Right forelimb (tissue), 1 donor: Measurements from ENCODE around the gene ZBTB7A.

Source experiments
- DNase-seq: peaks from one replicate; pipeline ENCODE4 v3.0.0-alpha.2; 2018

ZBTB7A gene

GRCh38 chr19:4093643-4094175 lies 27.0 kb upstream of the ZBTB7A start:
- no peak for DNase-seq

GRCh38 chr19:4090356-4091220 lies 23.9 kb upstream of the ZBTB7A start:
- no peak for DNase-seq

GRCh38 chr19:4089946-4090345 lies 23.2 kb upstream of the ZBTB7A start:
- DNase-seq: no peak

GRCh38 chr19:4089400-4089908 lies 22.8 kb upstream of the ZBTB7A start:
- DNase-seq: no peak

- DNase-seq: no peak
Measured at GRCh38 chr19:4088975-4089374, 22.3 kb upstream of the ZBTB7A start.

- DNase-seq: no peak
Measured at GRCh38 chr19:4087787-4088679, 21.3 kb upstream of the ZBTB7A start.

- DNase-seq: no peak
Measured at GRCh38 chr19:4086411-4086867, 19.7 kb upstream of the ZBTB7A start.

GRCh38 chr19:4084547-4084877 lies 17.8 kb upstream of the ZBTB7A start:
- DNase-seq: no peak

GRCh38 chr19:4083677-4084546 lies 17.2 kb upstream of the ZBTB7A start:
- DNase-seq: peak; percentile 62

- no peak for DNase-seq
Measured at GRCh38 chr19:4082172-4082571, 15.5 kb upstream of the ZBTB7A start.

GRCh38 chr19:4081441-4082129 lies 14.9 kb upstream of the ZBTB7A start:
- no peak for DNase-seq

GRCh38 chr19:4080473-4080872 lies 13.8 kb upstream of the ZBTB7A start:
- DNase-seq: no peak

GRCh38 chr19:4077800-4078684 lies 11.3 kb upstream of the ZBTB7A start:
- DNase-seq: peak; percentile 69

- DNase-seq: no peak
Measured at GRCh38 chr19:4077007-4077374, 10.3 kb upstream of the ZBTB7A start.

- DNase-seq: no peak
Measured at GRCh38 chr19:4075373-4075772, 8.7 kb upstream of the ZBTB7A start.

- no peak for DNase-seq
Measured at GRCh38 chr19:4071610-4072009, 4.9 kb upstream of the ZBTB7A start.

GRCh38 chr19:4069331-4069959 lies 2.7 kb upstream of the ZBTB7A start:
- no peak for DNase-seq

- DNase-seq: no peak
Measured at GRCh38 chr19:4068047-4068966, 1.6 kb upstream of the ZBTB7A start.

- no peak for DNase-seq
Measured at GRCh38 chr19:4067396-4068046, 822 bp upstream of the ZBTB7A start.
